Measurements from ENCODE around the gene CCDC85B.

Gene CCDC85B

DNA sequence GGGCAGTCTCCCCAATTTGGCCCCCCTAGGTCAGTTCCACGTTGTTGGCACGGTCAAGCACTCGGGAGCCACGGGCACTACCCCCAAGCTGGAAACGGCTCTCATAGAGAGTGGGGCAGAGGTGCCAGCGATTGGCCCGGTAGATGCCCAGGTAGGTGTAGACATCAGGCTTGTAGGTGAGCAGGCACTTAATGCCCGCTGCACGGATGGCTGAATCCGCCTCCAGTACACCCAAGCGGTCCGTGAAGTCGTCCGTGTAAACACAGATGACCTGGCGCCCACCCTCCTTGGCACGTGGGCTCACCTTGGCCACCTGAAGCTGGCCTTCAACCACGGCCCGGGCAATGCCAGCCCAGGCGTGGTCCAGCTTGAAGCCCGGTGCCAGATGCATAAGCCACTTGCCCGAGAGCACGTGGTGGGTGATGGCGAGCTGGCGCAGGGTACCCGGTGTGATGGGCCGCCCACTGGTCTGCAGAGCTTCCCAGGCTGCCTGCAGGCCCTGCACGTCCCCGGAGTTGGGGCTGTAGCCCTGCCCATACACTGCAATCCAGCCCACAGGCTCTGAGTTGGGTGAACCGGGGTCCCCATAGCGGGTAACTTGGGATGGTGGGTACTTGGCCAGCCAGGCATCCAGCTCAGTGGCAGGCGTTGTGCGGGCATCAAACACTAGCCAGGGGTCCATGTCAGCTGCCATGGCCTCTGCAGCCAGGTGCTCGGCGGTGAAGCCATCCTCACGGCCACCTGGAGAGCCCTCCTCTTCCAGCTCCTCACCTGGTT, 27.1 kb downstream of the CCDC85B start:
- no peak for FAIRE-seq
- no peak for DNase-seq (ENCODE audit: insufficient read length, low spot score)
- TF ChIP-seq CTCF (IDR thresholded peaks at IDR 0.05; ENCODE audit: insufficient read depth, missing control alignments), result no peak

DNA sequence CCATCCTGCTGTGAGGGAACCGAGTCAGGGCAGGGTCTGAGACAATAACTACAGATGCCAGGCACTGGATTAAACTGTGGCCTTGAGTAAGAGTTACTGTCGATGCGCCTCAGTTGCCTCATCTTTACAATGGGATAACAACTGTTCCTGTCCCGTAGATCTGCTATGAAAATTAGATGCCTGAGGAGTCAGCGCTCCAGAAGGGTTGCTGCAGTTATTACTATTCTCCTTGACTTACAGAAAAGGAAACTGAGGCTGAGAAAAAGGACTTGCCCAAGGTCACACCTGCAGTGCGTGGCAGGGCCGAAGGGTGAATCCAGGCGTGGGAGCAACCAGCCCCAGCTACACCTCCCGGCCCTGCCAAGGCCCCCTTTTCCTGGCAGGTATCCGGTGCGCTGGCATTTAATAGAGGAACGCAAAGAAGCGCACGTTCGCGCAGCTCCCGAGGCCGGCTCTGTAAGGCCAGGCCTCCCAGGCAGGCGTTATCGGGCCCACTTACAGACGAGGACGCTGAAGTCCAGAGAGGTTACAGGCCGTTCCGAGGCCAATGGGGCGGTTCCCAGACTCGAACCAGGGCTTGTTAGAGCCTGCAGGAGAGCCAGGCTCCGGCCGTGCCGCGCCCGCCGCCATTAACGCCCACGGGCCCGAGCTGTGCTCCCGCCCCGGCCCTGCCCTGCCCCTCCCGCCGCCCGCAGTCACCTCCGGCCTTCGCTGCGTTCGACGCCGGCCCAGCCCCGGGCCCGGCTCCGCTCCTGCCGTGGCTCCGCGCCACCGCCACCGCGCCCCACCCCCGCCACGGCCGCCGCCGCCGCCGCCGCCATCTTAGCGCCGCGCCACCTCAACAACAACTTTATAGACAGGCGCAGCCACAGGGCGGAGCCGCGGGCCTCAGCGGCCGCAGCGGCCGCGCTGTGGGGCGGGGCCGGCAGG, 28.0 kb downstream of the CCDC85B start, which contains the start of gene C11orf68:
Gene C11orf68, minus strand, starts transcription at position 852 of the 930 bp plus-strand sequence. Its CDS starts 31 bp downstream, at position 821.
- no peak for TF ChIP-seq CTCF (IDR thresholded peaks at IDR 0.05; ENCODE audit: insufficient read depth, missing control alignments)
- DNase-seq (ENCODE audit: insufficient read length, low spot score), result no peak
- FAIRE-seq, result no peak

- DNase-seq (ENCODE audit: insufficient read length, low spot score), result peak; percentile 95
- TF ChIP-seq CTCF (IDR thresholded peaks at IDR 0.05; ENCODE audit: insufficient read depth, missing control alignments), result no peak
- FAIRE-seq, result no peak
Measured at GRCh38 chr11:65919141-65919572, 28.7 kb downstream of the CCDC85B start, which contains the start of gene DRAP1. DRAP1 (plus strand) TSS chr11:65919426; CDS start chr11:65919502, 76 bp downstream.

DNA sequence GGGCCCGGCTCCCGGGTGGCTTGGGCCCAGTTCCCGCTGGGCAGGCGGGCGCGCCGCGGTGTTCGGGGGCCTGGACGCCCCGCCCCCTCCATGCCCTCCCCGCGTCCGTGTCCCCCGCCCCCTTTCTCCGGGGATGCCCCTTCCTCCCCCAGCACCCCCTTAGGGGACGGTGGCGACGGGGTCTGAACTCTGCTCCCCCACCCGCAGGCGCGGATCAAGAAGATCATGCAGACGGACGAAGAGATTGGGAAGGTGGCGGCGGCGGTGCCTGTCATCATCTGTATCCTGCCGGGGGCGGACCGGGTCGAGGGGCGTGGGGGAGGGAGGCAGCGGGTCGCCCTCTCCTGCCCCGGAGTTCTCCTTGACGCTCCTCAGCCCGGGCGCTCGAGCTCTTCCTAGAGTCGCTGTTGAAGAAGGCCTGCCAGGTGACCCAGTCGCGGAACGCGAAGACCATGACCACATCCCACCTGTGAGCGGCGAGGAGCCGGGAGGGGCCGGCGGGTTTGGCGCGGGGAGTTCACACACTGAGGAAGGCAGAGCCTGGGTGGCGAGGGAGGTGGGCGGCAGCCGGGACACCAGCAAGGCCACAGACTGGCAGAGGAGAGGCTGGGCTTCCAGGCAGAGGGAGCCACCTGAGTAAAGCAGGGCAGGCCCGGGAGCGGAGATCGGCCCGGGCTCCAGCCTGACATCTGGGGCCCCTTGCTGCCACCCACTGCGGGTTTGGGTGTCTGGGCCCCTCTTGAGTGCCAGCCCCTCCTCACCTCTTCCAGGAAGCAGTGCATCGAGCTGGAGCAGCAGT, 29.3 kb downstream of the CCDC85B start:
- FAIRE-seq, result no peak
- TF ChIP-seq CTCF (IDR thresholded peaks at IDR 0.05; ENCODE audit: insufficient read depth, missing control alignments), result no peak
- DNase-seq (ENCODE audit: insufficient read length, low spot score), result no peak

DNA sequence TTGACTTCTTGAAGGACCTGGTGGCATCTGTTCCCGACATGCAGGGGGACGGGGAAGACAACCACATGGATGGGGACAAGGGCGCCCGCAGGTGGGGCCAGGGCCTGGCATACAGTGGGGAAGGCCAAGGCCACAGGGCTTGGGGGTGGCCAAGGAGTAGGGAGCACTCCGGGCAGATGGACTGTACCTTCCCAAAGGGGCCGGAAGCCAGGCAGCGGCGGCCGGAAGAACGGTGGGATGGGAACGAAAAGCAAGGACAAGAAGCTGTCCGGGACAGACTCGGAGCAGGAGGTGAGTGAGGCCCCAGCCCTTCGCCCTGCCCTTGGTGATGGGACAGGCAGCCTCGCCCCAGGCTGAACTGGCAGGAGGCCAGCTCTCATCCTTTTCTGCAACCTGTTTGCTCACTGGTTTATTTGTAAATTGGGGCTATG, 29.9 kb downstream of the CCDC85B start:
- TF ChIP-seq CTCF (IDR thresholded peaks at IDR 0.05; ENCODE audit: insufficient read depth, missing control alignments), result no peak
- DNase-seq (ENCODE audit: insufficient read length, low spot score) (no peak), FAIRE-seq (no peak)

DNA sequence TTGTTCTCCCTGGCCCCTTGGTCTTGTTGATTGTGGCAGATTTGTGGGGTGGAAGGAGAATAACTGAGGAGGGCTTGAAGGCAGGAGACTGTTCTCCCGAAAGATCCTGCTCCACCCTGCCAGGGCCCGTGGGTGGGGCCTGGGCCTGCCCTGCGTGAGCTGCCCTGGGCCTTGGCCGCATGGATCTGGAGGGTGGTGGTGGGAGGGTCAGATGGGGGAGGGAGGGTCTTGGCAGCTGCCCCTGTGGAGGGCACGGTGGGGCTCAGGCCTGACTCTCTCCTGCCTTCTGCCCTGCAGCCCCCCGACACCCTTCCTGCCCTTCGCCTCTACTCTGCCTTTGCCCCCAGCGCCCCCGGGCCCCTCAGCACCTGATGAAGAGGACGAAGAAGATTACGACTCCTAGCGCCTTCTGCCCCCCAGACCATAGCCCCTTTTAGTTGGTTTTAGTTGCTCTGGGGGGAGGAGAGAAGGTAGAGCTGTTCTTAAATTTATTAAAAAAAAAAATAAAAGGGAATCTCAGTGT, 30.6 kb downstream of the CCDC85B start:
- FAIRE-seq, result no peak
- no peak for DNase-seq (ENCODE audit: insufficient read length, low spot score)
- no peak for TF ChIP-seq CTCF (IDR thresholded peaks at IDR 0.05; ENCODE audit: insufficient read depth, missing control alignments)

All from D721Med (cell line).